K562 (cell line): ENCODE data around the gene MRGPRE. TPM values are rescaled to one million over a fixed set of nuclear protein-coding genes. Genes with fewer than 3 reads are reported as not detected.

ENCODE experiments used
- ZNF785 ChIP-seq: fragments of 250-450 bp; sonication (Bioruptor Pico); IDR thresholded peaks from 2 replicates; pipeline ENCODE4 v1.4.0; 2020; ENCODE audit warnings: mild to moderate bottlenecking
- polyA plus RNA-seq, 8 experiments: library from polyadenylated mRNA; depleted of rRNA in 4 of 8; stranded (reverse) in 5 of 8; unstranded in 3 of 8; fragments of >200 nt; fragmentation: Nextera tagmentation in 2 of 8; fragmentation: Illumina TruSeq in 1 of 8; extraction: Ambion mirVana in 2 of 8; extraction: Trizol in 1 of 8; gene quantifications; 2 replicates each; pipeline versions ENCODE4 v1.2.1 to v1.2.3, GENCODE V29; 2011 to 2014; ENCODE audit warnings: inconsistent platforms in 1 of 8, missing spikeins in 1 of 8
- total RNA-seq, 7 experiments: library from RNA; depleted of rRNA in 6 of 7; stranded (reverse); fragments of >200 nt in 6 of 7; fragmentation: Illumina TruSeq in 2 of 7; extraction: Trizol in 2 of 7; gene quantifications; 2 replicates each; pipeline versions ENCODE4 v1.2.1 to v1.2.3, GENCODE V29; 2011 to 2021; ENCODE audit warnings: low replicate concordance in 1 of 7
- TF ChIP-seq, protein P1 (sequence below): sonication (generic); formaldehyde crosslinking; IDR thresholded peaks from 2 replicates; pipeline ENCODE4 v1.8.0; 2023; ENCODE audit warnings: missing genetic modification reagents, mild to moderate bottlenecking, borderline replicate concordance
- TF ChIP-seq, protein P2 (sequence below): fragments of 250-450 bp; sonication (Bioruptor Pico); IDR thresholded peaks from 2 replicates; pipeline ENCODE4 v1.4.0; 2020; ENCODE audit warnings: borderline replicate concordance
- TF ChIP-seq, protein P3 (sequence below): fragments of 200-600 bp; sonication (generic); IDR thresholded peaks from one replicate; pipeline ENCODE4 v1.6.1; 2012; ENCODE audit warnings: mild to moderate bottlenecking, low read depth, low read length, inconsistent platforms

The MRGPRE gene
- total and polyA plus RNA-seq, 9 of the 15 experiments (the other 6 are each of a cell fraction or from before 2014, with no cell fraction given), result not detected

DNA sequence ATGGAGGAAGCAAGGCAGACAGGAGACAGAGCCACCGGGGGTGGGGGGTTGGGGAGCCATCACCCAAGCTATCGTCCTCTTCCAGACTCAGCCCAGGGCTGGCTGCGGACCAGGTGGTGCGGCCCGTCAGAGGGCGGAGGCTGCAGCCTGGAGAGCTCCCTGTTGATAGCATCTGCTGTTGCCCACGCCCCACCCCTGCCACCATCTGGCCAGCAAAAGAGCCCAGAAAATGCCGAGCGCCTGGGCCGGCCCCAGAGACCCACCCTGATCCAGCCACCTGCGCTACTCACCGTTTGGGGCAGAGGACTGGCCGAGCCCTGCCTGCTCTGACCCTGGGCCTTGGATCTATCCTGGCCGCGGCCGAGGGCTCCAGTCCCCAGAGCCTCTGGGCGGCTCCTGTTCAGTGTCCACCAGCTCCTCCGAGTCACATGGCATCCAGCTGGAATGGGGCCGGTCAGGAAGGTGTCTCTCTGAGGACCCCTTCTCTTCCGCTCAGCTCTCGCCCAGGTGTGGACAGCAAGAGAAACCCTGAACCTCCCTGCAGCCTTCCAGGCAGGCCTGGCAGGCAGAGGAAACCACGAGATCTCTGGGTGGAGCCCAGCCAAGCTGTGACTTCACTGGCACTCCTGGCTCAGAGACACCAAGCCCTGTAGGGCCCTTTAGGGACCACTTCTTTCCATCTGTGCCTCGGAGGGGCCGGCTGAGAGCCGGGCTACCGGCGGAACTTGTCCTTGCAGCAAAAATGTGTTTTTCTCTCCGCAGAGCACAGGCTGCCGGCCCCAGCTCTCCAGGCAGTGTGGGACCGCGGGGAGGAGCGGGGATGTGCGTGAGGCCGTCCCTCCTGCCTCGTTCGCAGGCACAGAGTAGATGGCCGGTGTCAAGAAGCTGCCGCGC, at the start of gene MRGPRE (continued):
- TF ChIP-seq, protein P1, sequence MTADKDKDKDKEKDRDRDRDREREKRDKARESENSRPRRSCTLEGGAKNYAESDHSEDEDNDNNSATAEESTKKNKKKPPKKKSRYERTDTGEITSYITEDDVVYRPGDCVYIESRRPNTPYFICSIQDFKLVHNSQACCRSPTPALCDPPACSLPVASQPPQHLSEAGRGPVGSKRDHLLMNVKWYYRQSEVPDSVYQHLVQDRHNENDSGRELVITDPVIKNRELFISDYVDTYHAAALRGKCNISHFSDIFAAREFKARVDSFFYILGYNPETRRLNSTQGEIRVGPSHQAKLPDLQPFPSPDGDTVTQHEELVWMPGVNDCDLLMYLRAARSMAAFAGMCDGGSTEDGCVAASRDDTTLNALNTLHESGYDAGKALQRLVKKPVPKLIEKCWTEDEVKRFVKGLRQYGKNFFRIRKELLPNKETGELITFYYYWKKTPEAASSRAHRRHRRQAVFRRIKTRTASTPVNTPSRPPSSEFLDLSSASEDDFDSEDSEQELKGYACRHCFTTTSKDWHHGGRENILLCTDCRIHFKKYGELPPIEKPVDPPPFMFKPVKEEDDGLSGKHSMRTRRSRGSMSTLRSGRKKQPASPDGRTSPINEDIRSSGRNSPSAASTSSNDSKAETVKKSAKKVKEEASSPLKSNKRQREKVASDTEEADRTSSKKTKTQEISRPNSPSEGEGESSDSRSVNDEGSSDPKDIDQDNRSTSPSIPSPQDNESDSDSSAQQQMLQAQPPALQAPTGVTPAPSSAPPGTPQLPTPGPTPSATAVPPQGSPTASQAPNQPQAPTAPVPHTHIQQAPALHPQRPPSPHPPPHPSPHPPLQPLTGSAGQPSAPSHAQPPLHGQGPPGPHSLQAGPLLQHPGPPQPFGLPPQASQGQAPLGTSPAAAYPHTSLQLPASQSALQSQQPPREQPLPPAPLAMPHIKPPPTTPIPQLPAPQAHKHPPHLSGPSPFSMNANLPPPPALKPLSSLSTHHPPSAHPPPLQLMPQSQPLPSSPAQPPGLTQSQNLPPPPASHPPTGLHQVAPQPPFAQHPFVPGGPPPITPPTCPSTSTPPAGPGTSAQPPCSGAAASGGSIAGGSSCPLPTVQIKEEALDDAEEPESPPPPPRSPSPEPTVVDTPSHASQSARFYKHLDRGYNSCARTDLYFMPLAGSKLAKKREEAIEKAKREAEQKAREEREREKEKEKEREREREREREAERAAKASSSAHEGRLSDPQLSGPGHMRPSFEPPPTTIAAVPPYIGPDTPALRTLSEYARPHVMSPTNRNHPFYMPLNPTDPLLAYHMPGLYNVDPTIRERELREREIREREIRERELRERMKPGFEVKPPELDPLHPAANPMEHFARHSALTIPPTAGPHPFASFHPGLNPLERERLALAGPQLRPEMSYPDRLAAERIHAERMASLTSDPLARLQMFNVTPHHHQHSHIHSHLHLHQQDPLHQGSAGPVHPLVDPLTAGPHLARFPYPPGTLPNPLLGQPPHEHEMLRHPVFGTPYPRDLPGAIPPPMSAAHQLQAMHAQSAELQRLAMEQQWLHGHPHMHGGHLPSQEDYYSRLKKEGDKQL, result no peak
- no peak for TF ChIP-seq ZNF785 (CRISPR knock-in tag)
- TF ChIP-seq, protein P2, sequence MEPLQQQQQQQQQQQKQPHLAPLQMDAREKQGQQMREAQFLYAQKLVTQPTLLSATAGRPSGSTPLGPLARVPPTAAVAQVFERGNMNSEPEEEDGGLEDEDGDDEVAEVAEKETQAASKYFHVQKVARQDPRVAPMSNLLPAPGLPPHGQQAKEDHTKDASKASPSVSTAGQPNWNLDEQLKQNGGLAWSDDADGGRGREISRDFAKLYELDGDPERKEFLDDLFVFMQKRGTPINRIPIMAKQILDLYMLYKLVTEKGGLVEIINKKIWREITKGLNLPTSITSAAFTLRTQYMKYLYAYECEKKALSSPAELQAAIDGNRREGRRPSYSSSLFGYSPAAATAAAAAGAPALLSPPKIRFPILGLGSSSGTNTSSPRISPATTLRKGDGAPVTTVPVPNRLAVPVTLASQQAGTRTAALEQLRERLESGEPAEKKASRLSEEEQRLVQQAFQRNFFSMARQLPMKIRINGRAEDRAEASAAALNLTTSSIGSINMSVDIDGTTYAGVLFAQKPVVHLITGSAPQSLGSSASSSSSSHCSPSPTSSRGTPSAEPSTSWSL (CRISPR knock-in tag), result no peak
- TF ChIP-seq, protein P3, sequence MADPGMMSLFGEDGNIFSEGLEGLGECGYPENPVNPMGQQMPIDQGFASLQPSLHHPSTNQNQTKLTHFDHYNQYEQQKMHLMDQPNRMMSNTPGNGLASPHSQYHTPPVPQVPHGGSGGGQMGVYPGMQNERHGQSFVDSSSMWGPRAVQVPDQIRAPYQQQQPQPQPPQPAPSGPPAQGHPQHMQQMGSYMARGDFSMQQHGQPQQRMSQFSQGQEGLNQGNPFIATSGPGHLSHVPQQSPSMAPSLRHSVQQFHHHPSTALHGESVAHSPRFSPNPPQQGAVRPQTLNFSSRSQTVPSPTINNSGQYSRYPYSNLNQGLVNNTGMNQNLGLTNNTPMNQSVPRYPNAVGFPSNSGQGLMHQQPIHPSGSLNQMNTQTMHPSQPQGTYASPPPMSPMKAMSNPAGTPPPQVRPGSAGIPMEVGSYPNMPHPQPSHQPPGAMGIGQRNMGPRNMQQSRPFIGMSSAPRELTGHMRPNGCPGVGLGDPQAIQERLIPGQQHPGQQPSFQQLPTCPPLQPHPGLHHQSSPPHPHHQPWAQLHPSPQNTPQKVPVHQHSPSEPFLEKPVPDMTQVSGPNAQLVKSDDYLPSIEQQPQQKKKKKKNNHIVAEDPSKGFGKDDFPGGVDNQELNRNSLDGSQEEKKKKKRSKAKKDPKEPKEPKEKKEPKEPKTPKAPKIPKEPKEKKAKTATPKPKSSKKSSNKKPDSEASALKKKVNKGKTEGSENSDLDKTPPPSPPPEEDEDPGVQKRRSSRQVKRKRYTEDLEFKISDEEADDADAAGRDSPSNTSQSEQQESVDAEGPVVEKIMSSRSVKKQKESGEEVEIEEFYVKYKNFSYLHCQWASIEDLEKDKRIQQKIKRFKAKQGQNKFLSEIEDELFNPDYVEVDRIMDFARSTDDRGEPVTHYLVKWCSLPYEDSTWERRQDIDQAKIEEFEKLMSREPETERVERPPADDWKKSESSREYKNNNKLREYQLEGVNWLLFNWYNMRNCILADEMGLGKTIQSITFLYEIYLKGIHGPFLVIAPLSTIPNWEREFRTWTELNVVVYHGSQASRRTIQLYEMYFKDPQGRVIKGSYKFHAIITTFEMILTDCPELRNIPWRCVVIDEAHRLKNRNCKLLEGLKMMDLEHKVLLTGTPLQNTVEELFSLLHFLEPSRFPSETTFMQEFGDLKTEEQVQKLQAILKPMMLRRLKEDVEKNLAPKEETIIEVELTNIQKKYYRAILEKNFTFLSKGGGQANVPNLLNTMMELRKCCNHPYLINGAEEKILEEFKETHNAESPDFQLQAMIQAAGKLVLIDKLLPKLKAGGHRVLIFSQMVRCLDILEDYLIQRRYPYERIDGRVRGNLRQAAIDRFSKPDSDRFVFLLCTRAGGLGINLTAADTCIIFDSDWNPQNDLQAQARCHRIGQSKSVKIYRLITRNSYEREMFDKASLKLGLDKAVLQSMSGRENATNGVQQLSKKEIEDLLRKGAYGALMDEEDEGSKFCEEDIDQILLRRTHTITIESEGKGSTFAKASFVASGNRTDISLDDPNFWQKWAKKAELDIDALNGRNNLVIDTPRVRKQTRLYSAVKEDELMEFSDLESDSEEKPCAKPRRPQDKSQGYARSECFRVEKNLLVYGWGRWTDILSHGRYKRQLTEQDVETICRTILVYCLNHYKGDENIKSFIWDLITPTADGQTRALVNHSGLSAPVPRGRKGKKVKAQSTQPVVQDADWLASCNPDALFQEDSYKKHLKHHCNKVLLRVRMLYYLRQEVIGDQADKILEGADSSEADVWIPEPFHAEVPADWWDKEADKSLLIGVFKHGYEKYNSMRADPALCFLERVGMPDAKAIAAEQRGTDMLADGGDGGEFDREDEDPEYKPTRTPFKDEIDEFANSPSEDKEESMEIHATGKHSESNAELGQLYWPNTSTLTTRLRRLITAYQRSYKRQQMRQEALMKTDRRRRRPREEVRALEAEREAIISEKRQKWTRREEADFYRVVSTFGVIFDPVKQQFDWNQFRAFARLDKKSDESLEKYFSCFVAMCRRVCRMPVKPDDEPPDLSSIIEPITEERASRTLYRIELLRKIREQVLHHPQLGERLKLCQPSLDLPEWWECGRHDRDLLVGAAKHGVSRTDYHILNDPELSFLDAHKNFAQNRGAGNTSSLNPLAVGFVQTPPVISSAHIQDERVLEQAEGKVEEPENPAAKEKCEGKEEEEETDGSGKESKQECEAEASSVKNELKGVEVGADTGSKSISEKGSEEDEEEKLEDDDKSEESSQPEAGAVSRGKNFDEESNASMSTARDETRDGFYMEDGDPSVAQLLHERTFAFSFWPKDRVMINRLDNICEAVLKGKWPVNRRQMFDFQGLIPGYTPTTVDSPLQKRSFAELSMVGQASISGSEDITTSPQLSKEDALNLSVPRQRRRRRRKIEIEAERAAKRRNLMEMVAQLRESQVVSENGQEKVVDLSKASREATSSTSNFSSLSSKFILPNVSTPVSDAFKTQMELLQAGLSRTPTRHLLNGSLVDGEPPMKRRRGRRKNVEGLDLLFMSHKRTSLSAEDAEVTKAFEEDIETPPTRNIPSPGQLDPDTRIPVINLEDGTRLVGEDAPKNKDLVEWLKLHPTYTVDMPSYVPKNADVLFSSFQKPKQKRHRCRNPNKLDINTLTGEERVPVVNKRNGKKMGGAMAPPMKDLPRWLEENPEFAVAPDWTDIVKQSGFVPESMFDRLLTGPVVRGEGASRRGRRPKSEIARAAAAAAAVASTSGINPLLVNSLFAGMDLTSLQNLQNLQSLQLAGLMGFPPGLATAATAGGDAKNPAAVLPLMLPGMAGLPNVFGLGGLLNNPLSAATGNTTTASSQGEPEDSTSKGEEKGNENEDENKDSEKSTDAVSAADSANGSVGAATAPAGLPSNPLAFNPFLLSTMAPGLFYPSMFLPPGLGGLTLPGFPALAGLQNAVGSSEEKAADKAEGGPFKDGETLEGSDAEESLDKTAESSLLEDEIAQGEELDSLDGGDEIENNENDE, result no peak
